Mammary epithelial cell (primary cell): ENCODE data around the gene TTC28.

Experiments used
- CTCF ChIP-seq, 2 donors: IDR thresholded peaks in 1 of 2; conservative IDR thresholded peaks in 1 of 2; 2 replicates each; pipeline ENCODE4 v1.5.1; 2011 to 2012; ENCODE audit warnings: inconsistent platforms in 2 of 2, low read length in 2 of 2, mild to moderate bottlenecking in 2 of 2, control low read depth in 1 of 2, low read depth in 1 of 2; ENCODE audit not compliant: insufficient read depth in 1 of 2; ENCODE audit errors: extremely low read depth in 1 of 2
- EZH2 ChIP-seq: IDR thresholded peaks from 2 replicates; pipeline ENCODE4 v1.6.1; 2012; ENCODE audit warnings: low read length, inconsistent platforms, borderline replicate concordance

GRCh38 chr22:28360939-28361338 is 318.7 kb downstream of the TTC28 start:
- TF ChIP-seq CTCF (conservative IDR thresholded peaks at IDR 0.05 in 1 of 2, IDR thresholded peaks at IDR 0.05 in 1 of 2; ENCODE audit: extremely low read depth in 1 of 2, insufficient read depth in 1 of 2, low read depth in 1 of 2, low read length in 2 of 2) (no peak), EZH2 (no peak)
